PC-9 (cell line): ENCODE data around the gene RHOBTB3. TPM values are rescaled to one million over a fixed set of nuclear protein-coding genes. Genes with fewer than 3 reads are reported as not detected.

Source experiments
- Bru-seq: library from RNA; stranded (reverse); fragments of 400-500 nt; gene quantifications from one replicate; lab custom pipeline; 2021; lab: Mats Ljungman, UMichigan
- BruChase-seq, 2 experiments: library from RNA; stranded (reverse); fragments of 400-500 nt; gene quantifications; one replicate each; lab custom pipeline; 2021; lab: Mats Ljungman, UMichigan
- BruUV-seq: library from RNA; stranded (reverse); fragments of 400-500 nt; replicated peaks from 2 replicates; lab custom pipeline; 2021; lab: Mats Ljungman, UMichigan
- CTCF ChIA-PET: fragments of 300-600 bp; sonication (Branson Sonifier 250); formaldehyde crosslinking; loops from one replicate; lab custom pipeline; 2022; ENCODE audit warnings: antibody characterized with exemption; lab: Charles Lee
- POLR2A ChIA-PET: fragments of 300-600 bp; sonication (Branson Sonifier 250); formaldehyde crosslinking; loops from one replicate; lab custom pipeline; 2022; ENCODE audit warnings: antibody characterized with exemption; ENCODE audit not compliant: unreplicated experiment; lab: Charles Lee
- DNase-seq, 2 experiments: peaks; one replicate each; pipeline versions ENCODE4 v3.0.0 to v3.0.0-alpha.2; 2015 to 2022; ENCODE audit warnings: mixed read lengths in 1 of 2
- H2AFZ ChIP-seq: fragments of 200-600 bp; sonication (generic); 2 replicates; pipeline ENCODE4 v1.8.1; 2017; ENCODE audit warnings: antibody characterized with exemption
- H3F3A ChIP-seq: fragments of 200-600 bp; sonication (generic); 2 replicates; pipeline ENCODE4 v1.8.1; 2017; ENCODE audit warnings: antibody characterized with exemption, mild to moderate bottlenecking, low read depth; ENCODE audit not compliant: insufficient read depth
- H3K27ac ChIP-seq: fragments of 200-600 bp; sonication (generic); 2 replicates; pipeline ENCODE4 v1.6.1; 2016; ENCODE audit warnings: mixed run types
- H3K27me3 ChIP-seq: fragments of 200-600 bp; sonication (generic); 2 replicates; pipeline ENCODE4 v1.6.1; 2016; ENCODE audit warnings: low read depth, mixed run types; ENCODE audit not compliant: insufficient read depth
- H3K36me3 ChIP-seq: fragments of 200-600 bp; sonication (generic); 2 replicates; pipeline ENCODE4 v1.6.1; 2016; ENCODE audit warnings: low read depth, mixed run types
- H3K4me1 ChIP-seq: fragments of 200-600 bp; sonication (generic); replicated peaks from 2 replicates; pipeline ENCODE4 v1.6.1; 2016; ENCODE audit warnings: mixed run types; ENCODE audit not compliant: insufficient read depth
- H3K4me2 ChIP-seq: fragments of 200-600 bp; sonication (generic); 2 replicates; pipeline ENCODE4 v1.6.1; 2017; ENCODE audit warnings: mixed run types
- H3K4me3 ChIP-seq: fragments of 200-600 bp; sonication (generic); 2 replicates; pipeline ENCODE4 v1.6.1; 2016; ENCODE audit warnings: mixed run types
- H3K79me2 ChIP-seq: fragments of 200-600 bp; sonication (generic); 2 replicates; pipeline ENCODE4 v1.6.1; 2017; ENCODE audit warnings: low read depth, mixed run types
- H3K9me2 ChIP-seq: fragments of 200-600 bp; sonication (generic); 2 replicates; pipeline ENCODE4 v1.8.1; 2017; ENCODE audit warnings: mild to moderate bottlenecking; ENCODE audit not compliant: insufficient read depth
- H3K9me3 ChIP-seq: fragments of 200-600 bp; sonication (generic); 2 replicates; pipeline ENCODE4 v1.8.1; 2016; ENCODE audit warnings: low read depth; ENCODE audit not compliant: insufficient read depth
- H4K20me1 ChIP-seq: fragments of 200-600 bp; sonication (generic); 2 replicates; pipeline ENCODE4 v1.8.1; 2017; ENCODE audit not compliant: insufficient read depth
- EZH2 ChIP-seq: fragments of 200-600 bp; sonication (generic); IDR thresholded peaks from 2 replicates; pipeline ENCODE4 v1.8.0; 2017; ENCODE audit warnings: antibody characterized with exemption, low read depth
- intact Hi-C: fragments of 100-400 bp; cut with micrococcal nuclease; formaldehyde crosslinking; loops from one replicate; pipeline ENCODE4 v1.10.0; 2022; ENCODE audit not compliant: unreplicated experiment
- long read RNA-seq: library from polyadenylated mRNA; stranded (forward); transcript quantifications from one replicate; pipeline ENCODE4 v2.0.0, GENCODE V29; 2022
- total RNA-seq: library from RNA; stranded (reverse); gene quantifications from 2 replicates; pipeline ENCODE4 v1.2.3, GENCODE V29; 2021
- TF ChIP-seq, protein P1 (sequence below): fragments of 200-600 bp; sonication (generic); conservative IDR thresholded peaks from 2 replicates; pipeline ENCODE4 v1.6.1; 2017; ENCODE audit warnings: mixed run types, antibody characterized with exemption, mild to moderate bottlenecking, moderate library complexity

RHOBTB3 gene, protein sequence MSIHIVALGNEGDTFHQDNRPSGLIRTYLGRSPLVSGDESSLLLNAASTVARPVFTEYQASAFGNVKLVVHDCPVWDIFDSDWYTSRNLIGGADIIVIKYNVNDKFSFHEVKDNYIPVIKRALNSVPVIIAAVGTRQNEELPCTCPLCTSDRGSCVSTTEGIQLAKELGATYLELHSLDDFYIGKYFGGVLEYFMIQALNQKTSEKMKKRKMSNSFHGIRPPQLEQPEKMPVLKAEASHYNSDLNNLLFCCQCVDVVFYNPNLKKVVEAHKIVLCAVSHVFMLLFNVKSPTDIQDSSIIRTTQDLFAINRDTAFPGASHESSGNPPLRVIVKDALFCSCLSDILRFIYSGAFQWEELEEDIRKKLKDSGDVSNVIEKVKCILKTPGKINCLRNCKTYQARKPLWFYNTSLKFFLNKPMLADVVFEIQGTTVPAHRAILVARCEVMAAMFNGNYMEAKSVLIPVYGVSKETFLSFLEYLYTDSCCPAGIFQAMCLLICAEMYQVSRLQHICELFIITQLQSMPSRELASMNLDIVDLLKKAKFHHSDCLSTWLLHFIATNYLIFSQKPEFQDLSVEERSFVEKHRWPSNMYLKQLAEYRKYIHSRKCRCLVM
- total RNA-seq (87.6 and 99.6 TPM in 2 replicates), Bru-seq, nascent RNA (percentile 90 among the genes with signal in this experiment), BruChase-seq, experiment 1, labeled RNA remaining after a 2-hour chase (percentile 92 among the genes with signal in this experiment), BruChase-seq, experiment 2, labeled RNA remaining after a 6-hour chase (percentile 87 among the genes with signal in this experiment)
- long read RNA-seq, full-length matches to known transcripts, result 35 of 70 reads
- long read RNA-seq, partial matches to known transcripts, result 20 of 70 reads
- long read RNA-seq, other reads (novel, unspliced or antisense), result 15 of 70 reads

DNA sequence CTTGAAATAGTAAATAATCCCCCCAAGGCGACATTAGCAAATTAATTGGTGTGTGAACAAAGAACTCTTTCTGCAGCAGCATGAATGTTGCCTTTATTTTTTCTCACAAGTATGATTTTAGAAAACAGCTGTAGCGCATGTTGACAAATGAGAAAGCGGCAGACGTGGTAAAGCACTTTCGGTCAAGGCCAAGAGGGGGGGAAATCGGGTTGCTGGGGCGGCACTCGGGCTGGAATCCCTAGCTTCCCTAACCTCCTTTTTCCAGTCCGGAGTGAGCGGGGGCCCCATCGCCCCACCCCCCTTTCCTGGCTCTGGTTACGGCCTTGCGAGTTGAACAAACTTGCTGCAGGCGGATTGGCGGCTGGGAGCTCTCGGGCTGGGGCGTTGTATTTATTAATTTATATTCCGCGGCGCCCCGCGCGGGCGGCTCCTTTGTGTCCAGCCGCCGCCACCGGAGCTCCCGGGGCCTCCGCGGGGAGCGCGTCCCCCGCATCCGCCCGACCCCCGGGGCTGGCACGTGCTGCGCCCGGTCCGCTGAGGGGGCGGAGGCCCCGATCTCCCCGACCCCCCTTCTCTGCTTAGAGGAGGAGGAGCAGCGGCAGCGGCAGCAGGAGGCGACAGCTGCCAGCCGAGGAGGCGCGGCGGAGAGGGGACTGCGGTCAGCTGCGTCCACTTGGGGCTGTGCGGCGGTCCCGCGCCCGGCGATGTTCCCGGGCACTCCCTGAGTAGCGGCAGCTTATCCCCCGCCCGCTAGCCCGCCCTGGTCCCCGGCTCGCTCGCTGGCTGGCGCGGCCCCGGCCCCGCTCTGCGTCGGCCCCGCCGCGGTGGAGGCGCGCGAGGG is at the start of gene RHOBTB3:
TSS of gene RHOBTB3 (plus strand) at position 607 of the 841 bp plus-strand sequence. CDS start 347 bp downstream, outside the sequence.
- peaks cover 64% of the 10 kb centered on the region for H3K4me1 ChIP-seq
- CTCF ChIA-PET, result interaction anchor here (0.8 kb wide), 1 partner anchor 57 kb away, joined by 4 read pairs; no protein-coding TSS in a partner anchor

DNA sequence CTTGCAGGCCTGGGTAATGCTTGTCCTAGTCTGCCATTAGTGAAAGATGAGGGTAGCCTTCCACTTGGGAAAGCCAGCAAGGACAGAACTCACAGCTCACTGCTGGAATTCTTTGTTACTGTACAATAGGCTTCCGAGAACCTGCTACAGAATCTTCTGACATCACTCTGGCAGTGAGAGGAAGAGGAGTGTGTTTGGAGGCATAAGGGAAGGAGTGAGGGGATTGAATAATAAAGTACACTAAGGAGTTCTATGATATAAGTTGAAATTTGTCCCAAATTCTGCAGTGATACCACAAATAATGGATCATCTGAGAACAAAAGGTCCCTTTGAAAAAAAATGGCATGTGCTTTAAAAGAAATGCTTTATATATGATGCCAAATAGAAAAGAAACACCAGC is 48.2 kb upstream of the RHOBTB3 start, which contains the start of gene SPATA9:
TSS of gene SPATA9 (minus strand) at position 101 of the 400 bp plus-strand sequence. CDS start 137 bp downstream, outside the sequence.
- DNase-seq, result no peak
- no peaks in the 10 kb centered on the region for H3K27me3 ChIP-seq
- H3K4me1 ChIP-seq, result no peaks in the 10 kb centered on the region
- H3K4me3 ChIP-seq, result no peak within 1 kb of the TSS
- H3K36me3 ChIP-seq, result no peaks in the 10 kb centered on the region
- no peak within 1 kb of the TSS for H3K4me2 ChIP-seq
- no peak for TF ChIP-seq EZH2
- TF ChIP-seq, protein P1, sequence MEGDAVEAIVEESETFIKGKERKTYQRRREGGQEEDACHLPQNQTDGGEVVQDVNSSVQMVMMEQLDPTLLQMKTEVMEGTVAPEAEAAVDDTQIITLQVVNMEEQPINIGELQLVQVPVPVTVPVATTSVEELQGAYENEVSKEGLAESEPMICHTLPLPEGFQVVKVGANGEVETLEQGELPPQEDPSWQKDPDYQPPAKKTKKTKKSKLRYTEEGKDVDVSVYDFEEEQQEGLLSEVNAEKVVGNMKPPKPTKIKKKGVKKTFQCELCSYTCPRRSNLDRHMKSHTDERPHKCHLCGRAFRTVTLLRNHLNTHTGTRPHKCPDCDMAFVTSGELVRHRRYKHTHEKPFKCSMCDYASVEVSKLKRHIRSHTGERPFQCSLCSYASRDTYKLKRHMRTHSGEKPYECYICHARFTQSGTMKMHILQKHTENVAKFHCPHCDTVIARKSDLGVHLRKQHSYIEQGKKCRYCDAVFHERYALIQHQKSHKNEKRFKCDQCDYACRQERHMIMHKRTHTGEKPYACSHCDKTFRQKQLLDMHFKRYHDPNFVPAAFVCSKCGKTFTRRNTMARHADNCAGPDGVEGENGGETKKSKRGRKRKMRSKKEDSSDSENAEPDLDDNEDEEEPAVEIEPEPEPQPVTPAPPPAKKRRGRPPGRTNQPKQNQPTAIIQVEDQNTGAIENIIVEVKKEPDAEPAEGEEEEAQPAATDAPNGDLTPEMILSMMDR, result no peak
- H3K9me3 ChIP-seq, result no peaks in the 10 kb centered on the region
- no peaks in the 10 kb centered on the region for H3F3A ChIP-seq
- POLR2A ChIA-PET, result no interaction called here
- H3K27ac ChIP-seq, result no peak within 1 kb of the TSS
- no peaks in the 10 kb centered on the region for H4K20me1 ChIP-seq
- CTCF ChIA-PET, result no interaction called here
- H3K9me2 ChIP-seq, result no peaks in the 10 kb centered on the region
- no peak within 1 kb of the TSS for H2AFZ ChIP-seq
- intact Hi-C loops, result no loop called here
- H3K79me2 ChIP-seq, result no peaks in the 10 kb centered on the region
- BruUV-seq, result no TSS peak

More for the DNA sequence above, at the start of gene RHOBTB3:
- Histone ChIP-seq H3K9me2 (no peaks in the 10 kb centered on the region), H2AFZ (peak within 1 kb of the TSS; percentile 94), H4K20me1 (no peaks in the 10 kb centered on the region), H3K27ac (peak within 1 kb of the TSS; percentile 56), H3K4me2 (peak within 1 kb of the TSS; percentile 87), H3K79me2 (peaks cover 14% of the 10 kb centered on the region), H3K27me3 (no peaks in the 10 kb centered on the region), H3K36me3 (0 out of 2 replicates have a peak, but pooled peaks cover 4% of the 10 kb centered on the region), H3F3A (peaks cover 29% of the 10 kb centered on the region), H3K4me3 (peak within 1 kb of the TSS; percentile 73), H3K9me3 (no peaks in the 10 kb centered on the region)
- TF ChIP-seq EZH2, result no peak
- TF ChIP-seq, protein P1, result no peak
- POLR2A ChIA-PET, result interaction anchor here (0.6 to 0.7 kb wide), 5 partner anchors 15 to 246 kb away, joined by 3 to 8 read pairs (median 4); no protein-coding TSS in a partner anchor
- intact Hi-C loops, result loop anchor here (1.0 to 5.0 kb wide), 3 partner anchors 34 to 84 kb away; partner anchors contain the start of gene RFESD
- DNase-seq, result peak; percentile 71 to 89
- BruUV-seq, result no TSS peak
